A549 (cell line): Measurements from ENCODE around the gene CCDC57. TPM values are rescaled to one million over a fixed set of nuclear protein-coding genes. Genes with fewer than 3 reads are reported as not detected.

Experiments
- ATAC-seq, 2 experiments: fragments of 200-7000 bp in 1 of 2; fragments of >200 bp in 1 of 2; cut with Nextera tagmentation in 1 of 2; cut with Tn5 transposase in 1 of 2; 3 replicates each; pipeline versions ENCODE4 v1.8.0 to v1.9.1; 2018 to 2020; ENCODE audit warnings: mild to moderate bottlenecking in 1 of 2, moderate library complexity in 1 of 2
- CTCF ChIA-PET: fragments of 300-600 bp; sonication (Branson Sonifier 250); formaldehyde crosslinking; extraction: SDS; loops from one replicate; lab custom pipeline; 2021; ENCODE audit warnings: antibody characterized with exemption, inconsistent platforms; lab: Yijun Ruan, JAX
- POLR2A ChIA-PET: fragments of 350-600 bp; formaldehyde crosslinking; extraction: SDS; loops from one replicate; lab custom pipeline; 2021; ENCODE audit warnings: antibody characterized with exemption, inconsistent platforms; lab: Yijun Ruan, JAX
- DNase-seq, 2 experiments: peaks; one replicate each; pipeline versions ENCODE4 v3.0.0 to v3.0.0-alpha.2; 2011 to 2016; ENCODE audit warnings: low read depth in 1 of 2, low spot score in 1 of 2
- FAIRE-seq: peaks from 2 replicates; lab custom pipeline; 2011; peaks lifted over from hg19 to GRCh38; lab: Jason Lieb, UNC
- H3K27ac ChIP-seq, 2 experiments: fragments of >200 bp; sonication (Bioruptor Twin); formaldehyde crosslinking; 3 replicates each; pipeline ENCODE4 v1.5.1; 2016 to 2017
- H3K4me1 ChIP-seq: fragments of >200 bp; sonication (Bioruptor Twin); formaldehyde crosslinking; 3 replicates; pipeline ENCODE4 v1.6.1; 2016
- H3K4me2 ChIP-seq: fragments of >200 bp; sonication (Bioruptor Twin); formaldehyde crosslinking; 3 replicates; pipeline ENCODE4 v1.6.1; 2016
- H3K4me3 ChIP-seq: fragments of >200 bp; sonication (Bioruptor Twin); formaldehyde crosslinking; 3 replicates; pipeline ENCODE4 v1.5.1; 2016
- H3K9me3 ChIP-seq: fragments of >200 bp; sonication (Bioruptor Twin); formaldehyde crosslinking; 3 replicates; pipeline ENCODE4 v1.6.1; 2016
- BHLHE40 ChIP-seq: IDR thresholded peaks from 2 replicates; pipeline ENCODE4 v1.6.1; 2012; ENCODE audit warnings: low read depth, low read length, inconsistent platforms
- CEBPB ChIP-seq, 2 experiments: fragments of >200 bp in 1 of 2; sonication (Bioruptor Twin) in 1 of 2; formaldehyde crosslinking in 1 of 2; IDR thresholded peaks; 2 replicates each; pipeline ENCODE4 v1.6.1; 2012 to 2016
- CHD2 ChIP-seq: fragments of 150-350 bp; IDR thresholded peaks from 2 replicates; pipeline ENCODE4 v1.6.1; 2014; ENCODE audit warnings: low read length; ENCODE audit not compliant: partially characterized antibody
- CTCF ChIP-seq: fragments of >200 bp; sonication (Bioruptor Twin); formaldehyde crosslinking; IDR thresholded peaks from 3 replicates; pipeline ENCODE4 v1.5.1; 2016
- EHF ChIP-seq: fragments of 250-450 bp; sonication (Bioruptor Pico); IDR thresholded peaks from 2 replicates; pipeline ENCODE4 v1.5.0; 2020; ENCODE audit warnings: mild to moderate bottlenecking
- EHMT2 ChIP-seq: fragments of 200-600 bp; sonication (generic); IDR thresholded peaks from 2 replicates; pipeline ENCODE4 v1.6.1; 2016; ENCODE audit warnings: antibody characterized with exemption, low read depth, mild to moderate bottlenecking, moderate library complexity
- EP300 ChIP-seq, 2 experiments: fragments of >200 bp; sonication (Bioruptor Twin); formaldehyde crosslinking; IDR thresholded peaks; 2 replicates in 1 of 2; 3 replicates in 1 of 2; pipeline ENCODE4 v1.6.1; 2016 to 2017
- ESRRA ChIP-seq: fragments of 150-350 bp; IDR thresholded peaks from 2 replicates; pipeline ENCODE4 v1.6.1; 2014; ENCODE audit warnings: mild to moderate bottlenecking, low read length, borderline replicate concordance
- HEYL ChIP-seq: fragments of 250-450 bp; sonication (Bioruptor Pico); IDR thresholded peaks from 2 replicates; pipeline ENCODE4 v1.8.0; 2021; ENCODE audit warnings: mild to moderate bottlenecking, moderate library complexity
- HOXB13 ChIP-seq: fragments of 250-450 bp; sonication (Bioruptor Pico); IDR thresholded peaks from 2 replicates; pipeline ENCODE4 v1.5.0; 2020; ENCODE audit warnings: low read depth, mild to moderate bottlenecking, moderate library complexity
- JUNB ChIP-seq: fragments of >200 bp; sonication (Bioruptor Twin); formaldehyde crosslinking; IDR thresholded peaks from 2 replicates; pipeline ENCODE4 v1.6.1; 2016
- KDM5A ChIP-seq: fragments of 200-600 bp; sonication (generic); IDR thresholded peaks from 2 replicates; pipeline ENCODE4 v1.6.1; 2016; ENCODE audit warnings: antibody characterized with exemption, mild to moderate bottlenecking
- MAX ChIP-seq: IDR thresholded peaks from 2 replicates; pipeline ENCODE4 v1.6.1; 2012
- RAD21 ChIP-seq, 2 experiments: fragments of >200 bp in 1 of 2; sonication (Bioruptor Twin) in 1 of 2; formaldehyde crosslinking in 1 of 2; IDR thresholded peaks in 1 of 2; conservative IDR thresholded peaks in 1 of 2; 2 replicates in 1 of 2; 3 replicates in 1 of 2; pipeline ENCODE4 v1.6.1; 2012 to 2018; ENCODE audit warnings: inconsistent platforms in 1 of 2
- RARB ChIP-seq: fragments of 250-450 bp; sonication (Bioruptor Pico); IDR thresholded peaks from 2 replicates; pipeline ENCODE4 v1.8.0; 2021; ENCODE audit warnings: mild to moderate bottlenecking, moderate library complexity
- REST ChIP-seq: fragments of 200-600 bp; sonication (generic); IDR thresholded peaks from 2 replicates; pipeline ENCODE4 v1.6.1; 2016; ENCODE audit warnings: antibody characterized with exemption, mild to moderate bottlenecking, moderate library complexity
- RNF2 ChIP-seq: fragments of 200-600 bp; sonication (generic); IDR thresholded peaks from 2 replicates; pipeline ENCODE4 v1.6.1; 2016; ENCODE audit warnings: low read depth, mild to moderate bottlenecking, antibody characterized with exemption, moderate library complexity, borderline replicate concordance
- SREBF2 ChIP-seq: fragments of 450-650 bp; IDR thresholded peaks from 2 replicates; pipeline ENCODE4 v1.6.1; 2014; ENCODE audit warnings: mild to moderate bottlenecking, moderate library complexity
- USF2 ChIP-seq: fragments of 450-650 bp; IDR thresholded peaks from 2 replicates; pipeline ENCODE4 v1.6.1; 2014; ENCODE audit warnings: antibody characterized with exemption
- ZNF302 ChIP-seq: fragments of 250-450 bp; sonication (Bioruptor Pico); IDR thresholded peaks from 2 replicates; pipeline ENCODE4 v1.9.0; 2021; ENCODE audit warnings: inconsistent platforms, mild to moderate bottlenecking, moderate library complexity
- WGBS: methylation state at CpG from one replicate; pipeline ENCODE4 v1.1.6; 2017; ENCODE audit errors: missing lambda C conversion rate; 5-methylcytosine and 5-hydroxymethylcytosine counted together
- polyA plus RNA-seq, 4 experiments: library from polyadenylated mRNA; depleted of rRNA in 3 of 4; stranded (reverse); fragments of >200 nt; fragmentation: RNase III in 1 of 4; extraction: RNeasy Plus Mini Kit Qiagen cat#74134 plus additional on column Dnase treatment in 1 of 4; gene quantifications; 2 replicates in 3 of 4; 3 replicates in 1 of 4; pipeline ENCODE4 v1.2.3, GENCODE V29; 2011 to 2017

The CCDC57 gene
- polyA plus RNA-seq, 2 of the 4 experiments (the other 2 are of a cell fraction), result 18.2 to 18.5 TPM

- ChIA-PET CTCF (interaction anchor here (0.9 to 21.7 kb wide), 5 partner anchors 12 to 93 kb away, joined by 3 to 191 read pairs (median 24); partner anchors contain the start of genes DCXR, DUS1L and RAC3), POLR2A (no interaction called here)
- TF ChIP-seq SREBF2 (no peak), HEYL (CRISPR knock-in tag) (no peak), HOXB13 (CRISPR knock-in tag) (no peak), KDM5A (no peak), JUNB (no peak), MAX (no peak), RARB (CRISPR knock-in tag) (no peak), BHLHE40 (no peak), REST (no peak)
- FAIRE-seq, result no peak
- ATAC-seq, result no peak
- 92% methylated on average over 15 of the region's 19 CpGs for WGBS
- Histone ChIP-seq H3K27ac (peak overlapping the region in 1 of 2 experiments; percentile 95; a peak in 2 of 6 replicates), H3K4me1 (peaks cover 16% of the 10 kb centered on the region; the same call in 2 of the 3 replicates), H3K9me3 (no peaks in the 10 kb centered on the region), H3K4me3 (peak overlapping the region; percentile 97), H3K4me2 (peak overlapping the region; percentile 91)
- DNase-seq, result no peak
Measured at GRCh38 chr17:82053130-82053529, 159.5 kb downstream of the CCDC57 start.

- ATAC-seq (peak in 1 of 2 experiments; percentile 1; a peak in 2 of 6 replicates), DNase-seq (no peak), FAIRE-seq (no peak)
- POLR2A ChIA-PET, result interaction anchor here (0.6 to 1.0 kb wide), 2 partner anchors 15 to 464 kb away, joined by 3 to 5 read pairs; partner anchors contain the start of gene DCXR
- H3K4me2 ChIP-seq, result peak overlapping the region; percentile 91
- TF ChIP-seq ESRRA, result no peak
- no peak for TF ChIP-seq USF2
- no peak for TF ChIP-seq RNF2
- TF ChIP-seq EHMT2, result no peak
- TF ChIP-seq CTCF, result no peak
- TF ChIP-seq ZNF302, result no peak
- TF ChIP-seq CHD2, result no peak
- TF ChIP-seq EP300 (IDR thresholded peaks at IDR 0.05), result no peak
- no peak for TF ChIP-seq EHF (CRISPR knock-in tag)
- no peak for TF ChIP-seq KDM5A
- no peak for TF ChIP-seq CEBPB (IDR thresholded peaks at IDR 0.05)
- no peak for TF ChIP-seq HOXB13 (CRISPR knock-in tag)
- no peak for TF ChIP-seq RAD21 (conservative IDR thresholded peaks at IDR 0.05 in 1 of 2, IDR thresholded peaks at IDR 0.05 in 1 of 2)
- peak overlapping the region; percentile 97 for H3K4me3 ChIP-seq
- H3K27ac ChIP-seq, result peak overlapping the region; percentile 91 to 95
- H3K9me3 ChIP-seq, result no peaks in the 10 kb centered on the region
- WGBS, result 23% methylated on average over 18 of the region's 19 CpGs
- H3K4me1 ChIP-seq, result peaks cover 16% of the 10 kb centered on the region; the same call in 2 of the 3 replicates
- CTCF ChIA-PET, result interaction anchor here (1.0 to 21.7 kb wide), 6 partner anchors 9 to 93 kb away, joined by 3 to 191 read pairs (median 16); partner anchors contain the start of genes DCXR, DUS1L and RAC3
Measured at GRCh38 chr17:82052638-82053059, 160.0 kb downstream of the CCDC57 start.
